Left colon (tissue), 2 donors: Measurements from ENCODE around the gene MUC5B. TPM values are rescaled to one million over a fixed set of nuclear protein-coding genes. Genes with fewer than 3 reads are reported as not detected.
A peak's percentile ranks its signal among the peaks of the same experiment; 100 is the strongest.
"Not testable (repeated sequence)": the region's sequence is repeated elsewhere in the genome, so short reads cannot be mapped to it uniquely, and the experiment has no call there.

Source experiments
- ATAC-seq: fragments of 200-7000 bp; cut with Tn5 transposase; one replicate; pipeline ENCODE4 v1.9.1; 2020; ENCODE audit warnings: mild to moderate bottlenecking, moderate library complexity
- DNase-seq, 2 donors: peaks; one replicate each; pipeline ENCODE4 v3.0.0-alpha.2; 2020
- intact Hi-C, 2 donors: fragments of 100-400 bp; cut with DNase I in 1 of 2; cut with micrococcal nuclease in 1 of 2; formaldehyde crosslinking; loops; one replicate each; pipeline versions ENCODE4 v1.11.2 to v1.14.0; 2022; cut with DNase I, micrococcal nuclease
- total RNA-seq, 2 donors: library from RNA; stranded (reverse); fragmentation: NEBNext Ultra II Directional; extraction: Animal tissue kit (Norgen Biotek cat#: 25700); gene quantifications; one replicate each; pipeline ENCODE4 v1.2.1, GENCODE V29; 2021
- donor health status: DM: no; HTN: no; CAD: no.
- donor health status: DM: yes; HTN: yes; CAD: no.

The MUC5B gene
- total RNA-seq, 2 donors from 2014 or later: 258 to 369 TPM

DNA sequence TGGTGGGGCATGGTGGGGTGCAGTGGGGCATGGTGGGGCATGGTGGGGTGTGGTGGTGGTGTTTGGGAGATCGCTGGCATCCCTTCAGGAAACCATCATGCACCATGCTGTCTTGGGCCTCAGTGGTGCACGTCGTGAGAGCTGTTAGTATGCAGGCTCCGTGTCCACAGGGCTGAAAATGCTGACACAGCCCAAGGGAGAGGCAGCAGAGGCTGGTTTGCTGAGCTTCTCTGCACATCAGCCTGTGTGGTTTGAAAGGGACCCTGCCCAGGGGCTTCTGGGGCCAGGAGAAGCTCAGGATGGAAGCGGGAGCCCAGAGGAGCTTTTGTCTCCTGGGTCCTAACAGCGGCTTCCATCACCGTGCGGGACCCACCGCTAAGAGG lies 30.2 kb downstream of the MUC5B start:
- intact Hi-C loops: no loop called here
- ATAC-seq: no peak

DNA sequence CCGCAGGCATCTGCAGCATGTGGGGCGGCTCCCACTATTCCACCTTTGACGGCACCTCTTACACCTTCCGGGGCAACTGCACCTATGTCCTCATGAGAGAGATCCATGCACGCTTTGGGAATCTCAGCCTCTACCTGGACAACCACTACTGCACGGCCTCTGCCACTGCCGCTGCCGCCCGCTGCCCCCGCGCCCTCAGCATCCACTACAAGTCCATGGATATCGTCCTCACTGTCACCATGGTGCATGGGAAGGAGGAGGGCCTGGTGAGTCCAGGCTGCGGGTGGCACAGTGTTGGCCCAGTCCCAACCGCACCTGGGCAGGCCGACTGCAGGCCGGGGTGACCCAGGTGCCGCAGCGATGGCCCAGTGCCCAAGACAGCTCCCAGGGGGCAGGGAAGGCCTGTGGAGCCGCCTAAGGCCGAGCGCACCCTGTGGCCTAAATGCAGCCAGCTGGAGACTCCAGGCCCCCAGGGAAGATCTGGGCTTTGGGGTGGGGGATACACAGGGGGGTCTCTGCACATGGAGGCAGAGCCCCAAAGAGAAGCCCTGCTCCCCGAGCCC lies 31.3 kb downstream of the MUC5B start:
- intact Hi-C loops: no loop called here
- ATAC-seq: no peak

More for the DNA sequence above, 30.2 kb downstream of the MUC5B start:
- DNase-seq: no peak

DNA sequence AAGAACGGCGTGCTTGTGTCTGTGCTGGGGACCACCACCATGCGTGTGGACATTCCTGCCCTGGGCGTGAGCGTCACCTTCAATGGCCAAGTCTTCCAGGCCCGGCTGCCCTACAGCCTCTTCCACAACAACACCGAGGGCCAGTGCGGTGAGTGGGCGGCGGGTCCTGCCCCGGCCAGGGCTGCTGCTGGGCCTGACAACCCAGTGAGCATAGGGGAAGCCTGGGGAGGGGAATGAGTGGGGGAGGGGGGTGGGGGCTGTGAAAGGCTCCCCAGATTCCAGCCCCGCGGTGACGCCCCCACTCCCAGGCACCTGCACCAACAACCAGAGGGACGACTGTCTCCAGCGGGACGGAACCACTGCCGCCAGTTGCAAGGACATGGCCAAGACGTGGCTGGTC lies 31.9 kb downstream of the MUC5B start:
- DNase-seq: no peak
- intact Hi-C loops: no loop called here
- no peak for ATAC-seq

More for the DNA sequence above, 31.3 kb downstream of the MUC5B start:
- DNase-seq: no peak

DNA sequence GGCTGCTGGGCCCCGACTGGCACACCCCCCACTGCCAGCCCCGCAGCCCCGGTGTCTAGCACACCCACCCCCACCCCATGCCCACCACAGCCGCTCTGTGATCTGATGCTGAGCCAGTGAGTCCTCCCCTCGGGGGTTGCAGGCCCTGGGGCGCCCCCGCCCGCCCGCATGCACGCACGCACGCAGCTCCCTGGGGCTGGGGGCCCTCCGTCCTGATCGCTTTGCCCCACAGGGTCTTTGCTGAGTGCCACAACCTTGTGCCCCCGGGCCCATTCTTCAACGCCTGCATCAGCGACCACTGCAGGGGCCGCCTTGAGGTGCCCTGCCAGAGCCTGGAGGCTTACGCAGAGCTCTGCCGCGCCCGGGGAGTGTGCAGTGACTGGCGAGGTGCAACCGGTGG lies 32.3 kb downstream of the MUC5B start:
- no peak for ATAC-seq
- intact Hi-C loops: no loop called here
- DNase-seq: no peak

DNA sequence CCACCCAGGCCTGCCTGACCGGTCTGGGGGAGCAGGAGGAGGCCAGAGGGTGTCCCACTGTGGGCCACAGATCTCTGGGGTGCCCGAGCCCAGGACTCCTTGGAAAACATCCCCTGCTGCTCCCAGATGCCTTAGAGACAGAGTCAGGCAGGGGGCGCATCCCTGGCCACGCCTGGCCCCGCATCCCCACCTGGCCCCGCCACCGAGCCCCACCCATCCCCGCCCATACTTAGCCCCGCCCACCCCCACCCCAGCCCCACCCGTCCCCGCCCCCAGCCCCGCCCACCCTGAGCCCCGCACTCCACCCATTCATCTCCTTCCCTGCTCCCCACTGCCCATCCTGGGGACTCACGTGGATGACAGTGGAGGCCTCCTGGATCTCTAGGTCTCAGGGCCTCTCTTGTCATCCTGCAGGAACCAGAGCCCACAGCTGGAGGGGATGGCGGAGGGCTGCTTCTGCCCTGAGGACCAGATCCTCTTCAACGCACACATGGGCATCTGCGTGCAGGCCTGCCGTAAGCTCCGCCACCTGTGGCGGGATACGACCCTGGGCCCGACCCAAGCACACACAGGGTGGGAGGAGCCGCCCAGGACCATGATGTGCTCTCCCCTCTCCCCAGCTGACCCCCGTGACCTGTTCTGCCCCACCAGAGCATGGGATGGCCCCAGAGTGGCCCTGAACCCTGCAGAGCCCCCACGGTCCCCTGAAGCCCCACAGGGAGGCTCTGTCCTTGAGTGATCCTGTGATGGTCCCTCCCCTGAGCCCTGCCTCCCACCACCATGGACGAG lies 33.6 kb downstream of the MUC5B start:
- ATAC-seq (no peak), DNase-seq (no peak)
- intact Hi-C loops: no loop called here

DNA sequence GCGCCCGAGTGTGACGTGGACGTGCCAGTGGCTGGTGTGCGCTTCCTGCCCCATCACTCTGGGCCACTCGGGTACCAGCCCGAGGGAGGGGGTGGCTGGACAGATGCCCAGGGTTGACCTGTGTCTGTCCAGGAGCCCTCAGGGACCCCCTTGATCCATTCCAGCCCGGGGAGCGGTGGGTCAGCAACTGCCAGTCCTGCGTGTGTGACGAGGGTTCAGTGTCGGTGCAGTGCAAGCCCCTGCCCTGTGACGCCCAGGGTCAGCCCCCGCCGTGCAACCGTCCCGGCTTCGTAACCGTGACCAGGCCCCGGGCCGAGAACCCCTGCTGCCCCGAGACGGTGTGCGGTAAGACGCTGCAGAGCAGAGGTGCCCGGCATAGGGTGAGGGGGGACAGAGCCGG lies 34.5 kb downstream of the MUC5B start:
- intact Hi-C loops: no loop called here
- DNase-seq: no peak
- no peak for ATAC-seq

DNA sequence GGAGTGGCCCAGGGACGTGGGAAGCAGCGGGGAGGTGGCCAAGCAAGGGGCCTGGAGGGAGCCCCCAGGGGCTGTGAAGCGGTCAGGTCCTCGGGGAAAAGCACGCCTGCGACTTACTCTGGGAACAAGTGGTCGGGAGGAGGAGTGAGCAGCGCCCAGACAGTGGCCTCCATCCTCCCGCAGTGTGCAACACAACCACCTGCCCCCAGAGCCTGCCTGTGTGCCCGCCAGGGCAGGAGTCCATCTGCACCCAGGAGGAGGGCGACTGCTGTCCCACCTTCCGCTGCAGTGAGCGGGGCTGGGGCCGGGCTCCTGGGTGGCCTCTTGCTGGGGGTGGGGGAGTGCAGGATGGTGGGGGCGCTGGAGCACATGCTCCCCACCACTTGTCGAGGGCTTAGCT lies 35.0 kb downstream of the MUC5B start:
- intact Hi-C loops: no loop called here
- ATAC-seq: no peak
- no peak for DNase-seq

DNA sequence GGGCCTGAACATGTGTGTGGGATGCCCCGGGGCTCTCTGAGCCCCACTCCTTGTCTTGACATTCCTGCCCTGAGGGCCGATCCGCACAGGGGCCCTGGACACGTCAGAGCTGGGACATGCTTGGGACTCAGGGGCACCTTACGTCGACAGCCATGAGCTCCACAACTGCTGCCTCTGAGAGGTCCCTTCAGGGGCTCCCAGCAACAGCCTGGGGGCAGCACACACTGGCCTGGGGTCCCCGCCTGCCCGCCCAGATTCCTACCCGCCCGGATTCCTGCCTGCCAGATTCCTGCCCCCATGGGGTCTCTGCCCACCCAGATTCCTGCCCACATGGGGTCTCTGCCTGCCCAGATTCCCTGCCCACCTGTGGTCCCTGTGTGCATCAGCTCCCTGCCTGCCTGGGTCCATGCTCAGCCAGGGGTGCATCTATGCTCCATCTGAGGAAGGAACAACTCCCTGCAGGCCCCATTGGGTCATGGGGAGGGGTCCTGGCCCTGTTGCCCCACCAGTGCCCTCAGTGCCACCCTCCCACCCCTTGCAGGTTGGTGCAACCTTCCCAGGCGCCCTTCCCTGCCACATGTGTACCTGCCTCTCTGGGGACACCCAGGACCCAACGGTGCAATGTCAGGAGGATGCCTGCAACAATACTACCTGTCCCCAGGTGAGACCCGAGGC lies 35.7 kb downstream of the MUC5B start:
- intact Hi-C loops: no loop called here
- no peak for DNase-seq
- no peak for ATAC-seq

DNA sequence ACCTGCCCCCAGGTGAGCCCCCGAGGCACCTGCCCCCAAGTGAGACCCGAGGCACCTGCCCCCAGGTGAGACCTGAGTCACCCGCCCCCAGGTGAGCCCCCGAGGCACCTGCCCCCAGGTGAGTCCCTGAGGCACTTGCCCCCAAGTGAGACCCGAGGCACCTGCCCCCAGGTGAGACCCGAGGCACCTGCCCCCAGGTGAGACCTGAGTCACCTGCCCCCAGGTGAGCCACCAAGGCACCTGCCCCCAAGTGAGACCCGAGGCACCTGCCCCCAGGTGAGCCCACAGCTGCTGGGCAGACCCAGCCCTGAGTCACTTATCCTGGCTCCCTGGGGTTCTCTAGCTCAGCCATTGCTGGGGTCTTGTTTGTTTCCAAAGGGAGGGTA lies 36.2 kb downstream of the MUC5B start:
- ATAC-seq: no peak
- intact Hi-C loops: no loop called here
- no peak for DNase-seq

DNA sequence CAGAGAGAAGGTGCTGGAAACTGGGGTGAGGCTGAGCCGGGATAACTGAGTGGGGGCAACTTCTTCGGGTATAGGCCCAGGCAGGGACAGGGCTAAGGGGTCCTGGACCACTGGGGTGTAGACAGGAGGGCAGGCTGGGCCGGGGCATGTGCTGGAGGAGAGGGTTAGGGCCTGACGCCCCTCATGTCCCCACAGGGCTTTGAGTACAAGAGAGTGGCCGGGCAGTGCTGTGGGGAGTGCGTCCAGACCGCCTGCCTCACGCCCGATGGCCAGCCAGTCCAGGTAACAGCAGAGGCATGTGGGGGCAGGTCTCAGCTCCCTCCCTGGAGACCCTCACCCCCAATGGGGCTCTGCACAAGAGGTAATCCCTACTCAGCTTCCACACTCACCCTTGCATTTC lies 36.7 kb downstream of the MUC5B start:
- DNase-seq (no peak), ATAC-seq (no peak)
- intact Hi-C loops: no loop called here

DNA sequence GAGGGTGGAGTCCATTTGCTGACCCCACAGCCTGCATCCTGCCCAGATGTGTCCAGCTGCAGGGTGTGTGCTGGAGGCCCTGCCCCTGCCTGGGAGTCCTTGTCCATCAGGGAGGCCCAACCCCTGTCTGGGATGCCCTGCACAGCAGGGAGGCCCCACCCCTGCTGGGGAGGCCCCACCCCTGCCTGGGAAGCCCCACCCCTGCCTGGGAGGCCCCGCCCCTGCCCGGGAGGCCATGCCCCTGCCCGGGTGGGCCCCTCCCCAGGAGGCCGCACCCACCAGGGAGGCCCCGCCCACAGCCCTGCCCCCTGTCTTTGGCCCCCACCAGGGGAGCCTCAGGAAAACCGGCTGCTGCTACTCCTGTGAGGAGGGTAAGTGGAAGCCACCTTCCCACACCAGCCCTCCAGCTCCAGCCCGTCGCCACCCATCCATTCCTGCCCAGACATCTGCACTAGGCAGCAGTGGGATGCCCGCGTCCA lies 37.2 kb downstream of the MUC5B start:
- intact Hi-C loops: no loop called here
- DNase-seq (peak; percentile 73 to 75), ATAC-seq (peak; percentile 70)

DNA sequence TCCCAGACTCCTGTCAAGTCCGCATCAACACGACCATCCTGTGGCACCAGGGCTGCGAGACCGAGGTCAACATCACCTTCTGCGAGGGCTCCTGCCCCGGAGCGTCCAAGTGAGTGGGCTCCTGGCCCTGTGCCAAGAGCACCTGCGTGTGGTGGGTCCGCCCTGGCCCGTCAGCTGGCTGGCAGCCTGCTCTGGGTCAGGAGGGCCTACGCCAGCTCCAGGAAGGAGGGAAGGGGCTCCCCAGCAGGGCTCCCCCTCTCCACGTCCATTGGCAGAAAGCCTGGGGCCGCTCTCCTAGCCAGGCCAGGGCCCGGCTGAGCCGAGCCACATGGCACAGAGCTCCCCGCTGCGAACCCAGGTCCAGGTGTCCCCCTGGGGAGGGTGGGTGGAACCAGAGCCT lies 37.8 kb downstream of the MUC5B start:
- no peak for DNase-seq
- intact Hi-C loops: no loop called here
- no peak for ATAC-seq

DNA sequence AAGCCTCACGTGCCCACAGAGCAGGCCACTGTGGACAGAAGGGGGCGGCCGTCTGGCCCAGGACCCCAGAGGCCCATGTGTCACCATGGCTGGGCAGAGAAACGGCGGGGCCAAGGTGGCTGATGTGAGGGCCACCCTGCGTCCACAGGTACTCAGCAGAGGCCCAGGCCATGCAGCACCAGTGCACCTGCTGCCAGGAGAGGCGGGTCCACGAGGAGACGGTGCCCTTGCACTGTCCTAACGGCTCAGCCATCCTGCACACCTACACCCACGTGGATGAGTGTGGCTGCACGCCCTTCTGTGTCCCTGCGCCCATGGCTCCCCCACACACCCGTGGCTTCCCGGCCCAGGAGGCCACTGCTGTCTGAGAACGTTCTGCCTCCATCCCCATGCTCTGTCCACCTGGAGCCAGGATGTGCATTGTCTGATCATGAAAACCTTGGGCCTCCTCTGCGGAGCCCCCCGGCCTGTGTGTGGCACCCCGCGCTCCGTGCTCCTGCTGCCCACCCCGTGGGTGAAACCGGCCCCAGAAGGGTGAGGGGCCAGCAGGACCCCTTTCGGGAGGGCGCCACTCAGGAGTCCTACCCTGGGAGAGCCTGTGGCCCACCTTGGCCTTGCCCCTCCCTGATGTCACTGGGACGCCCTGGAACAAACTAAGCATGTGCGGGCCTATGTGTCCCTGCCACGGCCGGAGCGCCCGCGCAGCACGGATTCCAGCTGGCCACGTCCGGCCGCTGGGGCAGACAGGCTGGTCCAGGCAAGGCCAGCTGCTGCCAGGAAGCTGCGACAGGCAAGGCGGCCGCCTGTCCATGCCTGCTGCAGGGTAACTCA lies 38.6 kb downstream of the MUC5B start:
- intact Hi-C loops: no loop called here
- no peak for DNase-seq
- no peak for ATAC-seq

DNA sequence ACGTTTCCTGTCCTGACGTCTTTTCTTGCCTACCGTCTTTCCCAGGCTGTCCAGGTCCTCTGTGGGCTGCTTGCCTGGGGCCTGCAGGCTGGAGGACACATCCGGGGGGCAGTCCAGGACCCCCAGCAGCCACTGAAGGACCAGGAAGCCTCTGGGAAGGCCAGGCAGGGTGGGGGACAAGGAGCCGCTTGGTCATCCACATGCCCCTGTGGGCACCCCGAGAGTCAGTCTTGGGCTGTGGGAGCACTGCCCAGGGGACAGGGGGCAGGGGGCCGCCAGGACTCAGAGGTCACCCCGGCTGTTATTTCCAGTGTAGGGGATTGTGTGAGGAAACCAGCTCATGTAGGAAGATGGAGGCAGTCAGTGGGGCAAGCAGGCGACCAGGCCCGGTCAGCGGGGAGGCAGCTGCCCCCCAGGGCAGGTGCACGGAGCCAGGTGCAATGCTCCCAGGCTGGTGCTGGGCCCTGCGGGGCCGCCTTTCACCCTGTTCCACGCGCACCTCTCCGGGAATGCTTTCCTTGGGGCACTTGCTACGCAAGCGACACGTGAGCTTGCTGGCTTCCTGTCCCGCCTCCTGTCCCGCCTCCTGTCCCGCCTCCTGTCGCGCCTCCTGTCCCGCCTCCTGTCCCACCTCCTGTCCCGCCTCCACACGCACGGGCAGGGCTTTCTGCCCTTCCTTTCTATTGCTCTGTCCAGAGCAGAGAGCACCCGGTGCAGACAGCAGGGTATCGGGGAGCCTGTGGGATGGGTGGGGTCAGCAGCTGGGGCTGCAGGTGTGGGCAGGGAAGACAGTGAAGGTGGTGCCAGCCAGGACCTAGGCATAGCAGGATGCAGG lies 39.5 kb downstream of the MUC5B start:
- ATAC-seq: peak; percentile 82
- peak; percentile 94 to 95 for DNase-seq
- intact Hi-C loops: no loop called here

DNA sequence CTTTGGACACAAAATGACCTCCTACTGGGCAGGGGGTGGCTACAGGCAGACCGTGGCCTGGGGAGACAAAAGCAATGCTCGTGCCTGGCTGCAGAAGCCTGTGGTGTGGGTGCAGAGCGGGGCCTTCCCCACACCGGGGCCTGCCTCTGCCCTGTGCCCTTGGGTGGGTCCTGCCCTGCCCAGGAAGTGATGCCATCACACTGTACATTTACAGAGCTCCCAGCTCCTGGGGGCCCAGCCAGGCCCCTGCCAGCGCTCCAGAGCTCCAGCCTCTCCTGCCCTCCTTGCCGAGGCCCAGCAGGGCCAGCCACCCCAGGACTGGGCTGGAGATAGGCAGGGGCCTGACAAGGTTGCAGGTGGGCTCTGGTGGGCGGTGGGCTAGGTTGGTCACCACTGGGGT lies 40.1 kb downstream of the MUC5B start:
- peak; percentile 54 for ATAC-seq
- peak; percentile 51 to 64 for DNase-seq
- intact Hi-C loops: no loop called here

DNA sequence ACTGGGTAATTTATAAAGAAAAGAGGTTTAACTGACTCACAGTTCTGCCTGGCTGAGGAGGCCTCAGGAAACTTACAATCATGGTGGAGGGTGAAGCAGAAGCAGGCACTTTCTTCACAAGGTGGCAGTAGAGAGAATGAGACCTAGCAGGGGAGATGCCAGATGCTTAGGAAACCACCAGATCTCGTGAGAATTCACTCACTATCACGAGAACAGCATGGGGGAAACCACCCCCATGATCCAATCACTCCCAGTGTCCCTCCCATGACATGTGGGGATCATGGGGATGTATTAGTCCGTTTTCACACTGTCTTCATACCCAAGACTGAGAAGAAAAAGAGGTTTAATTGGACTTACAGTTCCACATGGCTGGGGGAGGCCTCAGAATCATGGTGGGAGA lies 41.6 kb downstream of the MUC5B start:
- DNase-seq, ATAC-seq, intact Hi-C loops: not testable (repeated sequence)

DNA sequence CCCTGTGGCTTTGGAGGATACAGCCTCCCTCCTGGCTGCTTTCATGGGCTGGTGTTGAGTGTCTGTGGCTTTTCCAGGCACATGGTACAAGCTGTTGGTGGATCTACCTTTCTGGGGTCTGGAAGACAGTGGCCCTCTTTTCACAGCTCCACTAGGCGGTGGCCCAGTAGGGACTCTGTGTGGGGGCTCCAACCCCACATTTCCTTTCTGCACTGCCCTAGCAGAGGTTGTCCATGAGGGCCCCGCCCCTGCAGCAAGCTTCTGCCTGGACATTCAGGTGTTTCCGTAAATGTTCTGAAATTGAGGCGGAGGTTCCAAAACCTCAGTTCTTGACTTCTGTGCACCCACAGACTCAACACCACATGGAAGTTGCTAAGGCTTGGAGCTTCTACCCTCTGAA lies 42.6 kb downstream of the MUC5B start:
- ATAC-seq, intact Hi-C loops, DNase-seq: not testable (repeated sequence)

DNA sequence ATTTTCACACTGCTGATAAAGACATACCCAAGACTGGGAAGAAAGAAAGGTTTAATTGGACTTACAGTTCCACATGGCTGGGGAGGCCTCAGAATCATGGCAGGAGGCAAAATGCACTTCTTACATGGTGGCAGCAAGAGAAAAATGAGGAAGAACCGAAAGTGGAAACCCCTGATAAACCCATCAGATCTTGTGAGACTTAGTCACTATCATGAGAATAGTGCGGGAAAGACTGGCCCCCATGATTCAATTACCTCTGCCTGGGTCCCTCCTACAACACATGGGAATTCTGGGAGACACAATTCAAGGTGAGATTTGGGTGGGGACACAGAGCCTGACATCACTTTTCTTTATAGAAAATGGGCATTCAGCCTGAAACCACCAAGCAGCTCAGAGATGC lies 44.1 kb downstream of the MUC5B start:
- DNase-seq, intact Hi-C loops, ATAC-seq: not testable (repeated sequence)
